ENCODE data around the gene LIF.
"Not testable (repeated sequence)": the region's sequence is repeated elsewhere in the genome, so short reads cannot be mapped to it uniquely, and the experiment has no call there.

The LIF gene

GRCh38 chr22:30220338-30221012 lies 26.1 kb downstream of the LIF start:
- CTCF ChIA-PET: no interaction called here
- TF ChIP-seq BHLHE40 (IDR thresholded peaks at IDR 0.05; ENCODE audit: borderline replicate concordance) (no peak), PKNOX1 (IDR thresholded peaks at IDR 0.05) (no peak), LEF1 (IDR thresholded peaks at IDR 0.05; ENCODE audit: borderline replicate concordance) (no peak), SP1 (IDR thresholded peaks at IDR 0.05) (no peak), SUZ12 (IDR thresholded peaks at IDR 0.05) (no peak), ELF4 (IDR thresholded peaks at IDR 0.05) (no peak), ARNT (IDR thresholded peaks at IDR 0.05) (no peak), ZNF384 (IDR thresholded peaks at IDR 0.05) (no peak), FOXM1 (IDR thresholded peaks at IDR 0.05; ENCODE audit: borderline replicate concordance) (no peak), L3MBTL2 (conservative IDR thresholded peaks at IDR 0.05) (no peak), FOXK2 (IDR thresholded peaks at IDR 0.05) (no peak), FOXA1 (IDR thresholded peaks at IDR 0.05) (no peak), TARDBP (IDR thresholded peaks at IDR 0.05) (no peak), HDGF (IDR thresholded peaks at IDR 0.05; ENCODE audit: borderline replicate concordance) (no peak), CTBP1 (IDR thresholded peaks at IDR 0.05; ENCODE audit: borderline replicate concordance) (no peak), NFRKB (IDR thresholded peaks at IDR 0.05) (no peak)
- POLR2A ChIA-PET: no interaction called here
- DNase-seq (ENCODE audit: extremely low spot score): no peak

- ChIA-PET CTCF (no interaction called here), POLR2A (no interaction called here)
- DNase-seq (ENCODE audit: extremely low spot score): no peak
- TF ChIP-seq HDGF (IDR thresholded peaks at IDR 0.05; ENCODE audit: borderline replicate concordance) (no peak), FOXK2 (IDR thresholded peaks at IDR 0.05) (no peak), ARNT (IDR thresholded peaks at IDR 0.05) (no peak), SP1 (IDR thresholded peaks at IDR 0.05) (no peak), BHLHE40 (IDR thresholded peaks at IDR 0.05; ENCODE audit: borderline replicate concordance) (no peak), FOXA1 (IDR thresholded peaks at IDR 0.05) (no peak), L3MBTL2 (conservative IDR thresholded peaks at IDR 0.05) (no peak; the same call in 1 of the 2 replicates), CTBP1 (IDR thresholded peaks at IDR 0.05; ENCODE audit: borderline replicate concordance) (no peak), FOXM1 (IDR thresholded peaks at IDR 0.05; ENCODE audit: borderline replicate concordance) (no peak), TARDBP (IDR thresholded peaks at IDR 0.05) (no peak), SUZ12 (IDR thresholded peaks at IDR 0.05) (no peak), NFRKB (IDR thresholded peaks at IDR 0.05) (no peak), ELF4 (IDR thresholded peaks at IDR 0.05) (no peak), PKNOX1 (IDR thresholded peaks at IDR 0.05) (no peak), ZNF384 (IDR thresholded peaks at IDR 0.05) (no peak), LEF1 (IDR thresholded peaks at IDR 0.05; ENCODE audit: borderline replicate concordance) (no peak)
Measured at GRCh38 chr22:30219668-30220278, 26.8 kb downstream of the LIF start.

GRCh38 chr22:30219049-30219654 lies 27.4 kb downstream of the LIF start:
- no peak for DNase-seq (ENCODE audit: extremely low spot score)
- TF ChIP-seq ZNF384 (IDR thresholded peaks at IDR 0.05) (no peak), SP1 (IDR thresholded peaks at IDR 0.05) (no peak), FOXM1 (IDR thresholded peaks at IDR 0.05; ENCODE audit: borderline replicate concordance) (no peak), NFRKB (IDR thresholded peaks at IDR 0.05) (no peak), PKNOX1 (IDR thresholded peaks at IDR 0.05) (no peak), LEF1 (IDR thresholded peaks at IDR 0.05; ENCODE audit: borderline replicate concordance) (no peak), HDGF (IDR thresholded peaks at IDR 0.05; ENCODE audit: borderline replicate concordance) (no peak), TARDBP (IDR thresholded peaks at IDR 0.05) (no peak), BHLHE40 (IDR thresholded peaks at IDR 0.05; ENCODE audit: borderline replicate concordance) (no peak), FOXK2 (IDR thresholded peaks at IDR 0.05) (no peak)
- ChIA-PET CTCF (no interaction called here), POLR2A (no interaction called here)

- POLR2A ChIA-PET: no interaction called here
- CTCF ChIA-PET: no interaction called here
- DNase-seq (ENCODE audit: extremely low spot score): no peak
- TF ChIP-seq ELF4 (IDR thresholded peaks at IDR 0.05) (no peak), CTBP1 (IDR thresholded peaks at IDR 0.05; ENCODE audit: borderline replicate concordance) (no peak), TARDBP (IDR thresholded peaks at IDR 0.05) (no peak), FOXA1 (IDR thresholded peaks at IDR 0.05) (no peak), ARNT (IDR thresholded peaks at IDR 0.05) (no peak), BHLHE40 (IDR thresholded peaks at IDR 0.05; ENCODE audit: borderline replicate concordance) (no peak), NFRKB (IDR thresholded peaks at IDR 0.05) (no peak), FOXK2 (IDR thresholded peaks at IDR 0.05) (no peak), FOXM1 (IDR thresholded peaks at IDR 0.05; ENCODE audit: borderline replicate concordance) (no peak), L3MBTL2 (conservative IDR thresholded peaks at IDR 0.05) (no peak), SUZ12 (IDR thresholded peaks at IDR 0.05) (no peak)
Measured at GRCh38 chr22:30217698-30218560, 28.6 kb downstream of the LIF start.

- no peak for DNase-seq (ENCODE audit: extremely low spot score)
- no peak for TF ChIP-seq SP1 (IDR thresholded peaks at IDR 0.05)
- TF ChIP-seq LEF1 (IDR thresholded peaks at IDR 0.05; ENCODE audit: borderline replicate concordance): no peak
- no peak for TF ChIP-seq NFRKB (IDR thresholded peaks at IDR 0.05)
- POLR2A ChIA-PET: no interaction called here
- CTCF ChIA-PET: no interaction called here
Measured at GRCh38 chr22:30216710-30217109, 29.8 kb downstream of the LIF start.

GRCh38 chr22:30216272-30216671 lies 30.3 kb downstream of the LIF start:
- DNase-seq (ENCODE audit: extremely low spot score); CTCF ChIA-PET; POLR2A ChIA-PET: not testable (repeated sequence)

All from HEK293T (cell line).